K562 (cell line): ENCODE data around the gene SULT1C4. TPM values are rescaled to one million over a fixed set of nuclear protein-coding genes. Genes with fewer than 3 reads are reported as not detected.

Experiments used
- ATAC-seq: fragments of 200-7000 bp; cut with Tn5 transposase; 3 replicates; pipeline ENCODE4 v1.9.1; 2020; ENCODE audit warnings: moderate library complexity
- BruUV-seq: library from RNA; stranded (reverse); fragments of 400-500 nt; replicated peaks from 2 replicates; lab custom pipeline; 2021; lab: Mats Ljungman, UMichigan
- CTCF ChIA-PET: fragments of 300-600 bp; formaldehyde crosslinking; extraction: SDS; loops from one replicate; lab custom pipeline; 2021; ENCODE audit warnings: low intra/inter-chr PET ratio; lab: Yijun Ruan, JAX
- POLR2A ChIA-PET: fragments of 300-600, 350-650 bp; sonication (Branson Sonifier 250); formaldehyde crosslinking; extraction: SDS; loops from one replicate; lab custom pipeline; 2021; ENCODE audit warnings: antibody characterized with exemption, inconsistent platforms; lab: Yijun Ruan, JAX
- DNase-seq, 4 experiments: peaks; one replicate each; pipeline versions ENCODE4 v3.0.0 to v3.0.0-alpha.2; 2011 to 2018; ENCODE audit warnings: low spot score in 3 of 4, mixed read lengths in 3 of 4; ENCODE audit errors: extremely low read depth in 1 of 4
- FAIRE-seq: peaks from 2 replicates; lab custom pipeline; 2011; peaks lifted over from hg19 to GRCh38; lab: Jason Lieb, UNC
- H2AFZ ChIP-seq: 2 replicates; pipeline ENCODE4 v1.6.0; 2011; ENCODE audit warnings: low read depth, low read length, control low read depth, inconsistent platforms
- H3K27ac ChIP-seq: fragments of 200-600 bp; 3 replicates; pipeline ENCODE4 v1.8.0; 2011; ENCODE audit warnings: low read depth, mild to moderate bottlenecking, control low read depth, inconsistent platforms, low read length, moderate library complexity, mixed read lengths; ENCODE audit errors: extremely low read depth
- H3K27me3 ChIP-seq, 2 experiments: fragments of 300-600 bp in 1 of 2; 2 replicates in 1 of 2; 3 replicates in 1 of 2; pipeline versions ENCODE4 v1.6.0 to v1.8.0; 2011; ENCODE audit warnings: inconsistent platforms in 2 of 2, low read length in 2 of 2, mild to moderate bottlenecking in 1 of 2, mixed read lengths in 1 of 2, moderate library complexity in 1 of 2; ENCODE audit not compliant: control insufficient read depth in 2 of 2, insufficient read depth in 2 of 2
- H3K36me3 ChIP-seq: fragments of 300-600 bp; 3 replicates; pipeline ENCODE4 v1.8.0; 2011; ENCODE audit warnings: mild to moderate bottlenecking, low read length, inconsistent platforms; ENCODE audit not compliant: control insufficient read depth, insufficient read depth
- H3K4me1 ChIP-seq, 2 experiments: fragments of 200-600 bp in 1 of 2; replicated peaks in 1 of 2; 2 replicates in 1 of 2; 3 replicates in 1 of 2; pipeline versions ENCODE4 v1.5.1 to v1.8.0; 2011; ENCODE audit warnings: inconsistent platforms in 2 of 2, low read length in 2 of 2, mild to moderate bottlenecking in 1 of 2, mixed read lengths in 1 of 2, moderate library complexity in 1 of 2; ENCODE audit not compliant: control insufficient read depth in 2 of 2, insufficient read depth in 2 of 2
- H3K4me2 ChIP-seq: 2 replicates; pipeline ENCODE4 v1.6.1; 2011; ENCODE audit warnings: low read length, control low read depth, inconsistent platforms, mixed read lengths; ENCODE audit not compliant: insufficient read depth
- H3K4me3 ChIP-seq: fragments of 200-600 bp; sonication (generic), shearing (Covaris generic); 2 replicates; pipeline ENCODE4 v1.5.1; 2016; ENCODE audit warnings: control low read depth, inconsistent platforms
- H3K79me2 ChIP-seq: fragments of 200-600 bp; 3 replicates; pipeline ENCODE4 v1.8.0; 2011; ENCODE audit warnings: low read length, inconsistent platforms; ENCODE audit not compliant: control insufficient read depth, insufficient read depth
- H3K9ac ChIP-seq, 2 experiments: 2 replicates each; pipeline versions ENCODE4 v1.6.0 to v1.6.1; 2011; ENCODE audit warnings: low read depth in 2 of 2, low read length in 2 of 2, control low read depth in 1 of 2, inconsistent platforms in 1 of 2, mild to moderate bottlenecking in 1 of 2, mixed read lengths in 1 of 2; ENCODE audit not compliant: insufficient read depth in 1 of 2
- H3K9me1 ChIP-seq: one replicate; pipeline ENCODE4 v1.6.0; 2011; ENCODE audit warnings: inconsistent platforms, mild to moderate bottlenecking, low read length, moderate library complexity; ENCODE audit not compliant: control insufficient read depth, insufficient read depth
- H3K9me3 ChIP-seq: replicated peaks from 2 replicates; pipeline ENCODE4 v1.5.1; 2011; ENCODE audit warnings: low read depth, low read length, inconsistent platforms; ENCODE audit not compliant: control insufficient read depth, insufficient read depth
- H4K20me1 ChIP-seq: replicated peaks from 2 replicates; pipeline ENCODE4 v1.6.1; 2011; ENCODE audit warnings: low read length, inconsistent platforms, mixed read lengths; ENCODE audit not compliant: control insufficient read depth, insufficient read depth
- CC2D1A ChIP-seq: fragments of 450-650 bp; IDR thresholded peaks from 2 replicates; pipeline ENCODE4 v1.6.1; 2017; ENCODE audit warnings: mild to moderate bottlenecking
- HDAC6 ChIP-seq: IDR thresholded peaks from 2 replicates; pipeline ENCODE4 v1.6.1; 2012; ENCODE audit warnings: low read depth, mild to moderate bottlenecking, control low read depth, inconsistent platforms, low read length, moderate library complexity
- RAD21 ChIP-seq, 2 experiments: fragments of 250-450 bp in 1 of 2; fragments of 450-650 bp in 1 of 2; sonication (Bioruptor Pico) in 1 of 2; formaldehyde crosslinking in 1 of 2; IDR thresholded peaks in 1 of 2; conservative IDR thresholded peaks in 1 of 2; 2 replicates each; pipeline versions ENCODE4 v1.4.0 to v1.8.0; 2020 to 2022; ENCODE audit warnings: mild to moderate bottlenecking in 2 of 2, moderate library complexity in 1 of 2
- SIRT6 ChIP-seq: IDR thresholded peaks from one replicate; pipeline ENCODE4 v1.6.1; 2012; ENCODE audit warnings: low read depth, mild to moderate bottlenecking, control low read depth, inconsistent platforms, low read length, moderate library complexity
- SMC3 ChIP-seq: conservative IDR thresholded peaks from 2 replicates; pipeline ENCODE4 v1.6.1; 2011; ENCODE audit warnings: low read depth, low read length, improper control_type of control experiment; ENCODE audit not compliant: insufficient read depth
- ZNF766 ChIP-seq: fragments of 200-800 bp; sonication (Bioruptor generic); conservative IDR thresholded peaks from 2 replicates; pipeline ENCODE4 v1.6.1; 2016; ENCODE audit warnings: missing genetic modification characterization, missing compliant biosample characterization
- WGBS: fragments of 100-300 bp; shearing (Covaris generic); methylation state at CpG from one replicate; pipeline ENCODE4 v1.1.6; 2016; ENCODE audit warnings: low coverage, mixed read lengths; ENCODE audit not compliant: insufficient coverage; ENCODE audit errors: missing lambda C conversion rate; 5-methylcytosine and 5-hydroxymethylcytosine counted together
- in situ Hi-C: fragments of 300-500 bp; cut with MboI; formaldehyde crosslinking; loops from 4 replicates; pipeline ENCODE4 v1.15.0; 2018; ENCODE audit warnings: inconsistent platforms, mixed read lengths
- intact Hi-C: fragments of 100-400 bp; cut with micrococcal nuclease; formaldehyde crosslinking; loops from 2 replicates; pipeline ENCODE4 v1.14.2; 2022
- polyA plus RNA-seq, 8 experiments: library from polyadenylated mRNA; depleted of rRNA in 4 of 8; stranded (reverse) in 5 of 8; unstranded in 3 of 8; fragments of >200 nt; fragmentation: Nextera tagmentation in 2 of 8; fragmentation: Illumina TruSeq in 1 of 8; extraction: Ambion mirVana in 2 of 8; extraction: Trizol in 1 of 8; gene quantifications; 2 replicates each; pipeline versions ENCODE4 v1.2.1 to v1.2.3, GENCODE V29; 2011 to 2014; ENCODE audit warnings: inconsistent platforms in 1 of 8, missing spikeins in 1 of 8
- total RNA-seq, 7 experiments: library from RNA; depleted of rRNA in 6 of 7; stranded (reverse); fragments of >200 nt in 6 of 7; fragmentation: Illumina TruSeq in 2 of 7; extraction: Trizol in 2 of 7; gene quantifications; 2 replicates each; pipeline versions ENCODE4 v1.2.1 to v1.2.3, GENCODE V29; 2011 to 2021; ENCODE audit warnings: low replicate concordance in 1 of 7
- TF ChIP-seq, protein P1 (sequence below), 2 experiments: fragments of 450-650 bp; formaldehyde crosslinking in 1 of 2; IDR thresholded peaks; 2 replicates each; pipeline versions ENCODE4 v1.4.0 to v1.6.1; 2014 to 2020; ENCODE audit warnings: mild to moderate bottlenecking in 2 of 2, borderline replicate concordance in 1 of 2, low read depth in 1 of 2
- TF ChIP-seq, protein P2 (sequence below), 3 experiments: IDR thresholded peaks in 2 of 3; conservative IDR thresholded peaks in 1 of 3; 2 replicates each; pipeline ENCODE4 v1.5.1; 2011 to 2012; ENCODE audit warnings: low read length in 3 of 3, mild to moderate bottlenecking in 3 of 3, control low read depth in 2 of 3, improper control_type of control experiment in 1 of 3, inconsistent platforms in 1 of 3, low read depth in 1 of 3, mixed read lengths in 1 of 3, moderate library complexity in 1 of 3; ENCODE audit not compliant: insufficient read depth in 2 of 3
- TF ChIP-seq, protein P3 (sequence below): IDR thresholded peaks from 2 replicates; pipeline ENCODE4 v1.6.1; 2016; ENCODE audit warnings: missing genetic modification characterization, missing compliant biosample characterization

SULT1C4 gene
- total and polyA plus RNA-seq, 9 of the 15 experiments (the other 6 are each of a cell fraction or from before 2014, with no cell fraction given): 0.04 to 0.14 (median 0.09) TPM; not detected in 5

DNA sequence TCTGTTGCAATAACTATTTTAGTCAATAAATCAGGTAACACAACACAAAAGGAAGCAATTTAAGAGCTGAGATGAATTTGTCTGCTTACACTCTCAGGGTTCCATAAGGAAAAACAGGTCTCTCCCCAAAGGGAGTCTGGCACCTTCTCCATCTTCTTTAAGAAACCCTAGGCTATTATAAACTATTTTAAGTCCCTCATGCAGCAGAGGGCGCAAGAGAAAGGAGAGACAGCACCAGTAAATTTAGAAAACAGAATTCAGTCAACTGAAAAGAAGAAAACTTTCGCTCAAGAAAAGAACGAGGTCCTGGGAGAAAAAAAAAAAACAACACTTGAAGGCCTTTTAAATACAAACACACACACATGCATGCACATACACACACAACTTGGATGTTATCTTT lies 19.1 kb downstream of the SULT1C4 start:
- POLR2A ChIA-PET: interaction anchor here (1.2 kb wide), 1 partner anchor 11 kb away, joined by 3 read pairs; no protein-coding TSS in a partner anchor
- FAIRE-seq (peak; percentile 70), DNase-seq (peak in 1 of 4 experiments; percentile 58), ATAC-seq (peak; percentile 61)
- BruUV-seq: no TSS peak
- Histone ChIP-seq H3K79me2 (no peaks in the 10 kb centered on the region), H3K9me1 (no peaks in the 10 kb centered on the region), H3K4me2 (no peak overlapping the region), H3K36me3 (no peaks in the 10 kb centered on the region), H3K9ac (no peak overlapping the region), H3K9me3 (no peaks in the 10 kb centered on the region; the same call in 1 of the 2 replicates), H3K4me3 (no peak overlapping the region), H4K20me1 (no peaks in the 10 kb centered on the region), H3K27me3 (no peaks in the 10 kb centered on the region), H3K4me1 (peaks cover 0 to 9% of the 10 kb centered on the region in 2 experiments; a peak in 3 of 5 replicates), H3K27ac (no peak overlapping the region), H2AFZ (peak overlapping the region; percentile 40; the same call in 1 of the 2 replicates)
- CTCF ChIA-PET: no interaction called here
- intact Hi-C loops: loop anchor here (1.0 kb wide), 1 partner anchor 187 kb away; no protein-coding TSS in a partner anchor
- in situ Hi-C loops: no loop called here
- 14% methylated on average over 1 of the region's 3 CpGs for WGBS
- 0 out of 2 replicates have a peak, but pooled peaks have one; percentile 23 for TF ChIP-seq ZNF766 (CRISPR knock-in tag)
- TF ChIP-seq, protein P1, sequence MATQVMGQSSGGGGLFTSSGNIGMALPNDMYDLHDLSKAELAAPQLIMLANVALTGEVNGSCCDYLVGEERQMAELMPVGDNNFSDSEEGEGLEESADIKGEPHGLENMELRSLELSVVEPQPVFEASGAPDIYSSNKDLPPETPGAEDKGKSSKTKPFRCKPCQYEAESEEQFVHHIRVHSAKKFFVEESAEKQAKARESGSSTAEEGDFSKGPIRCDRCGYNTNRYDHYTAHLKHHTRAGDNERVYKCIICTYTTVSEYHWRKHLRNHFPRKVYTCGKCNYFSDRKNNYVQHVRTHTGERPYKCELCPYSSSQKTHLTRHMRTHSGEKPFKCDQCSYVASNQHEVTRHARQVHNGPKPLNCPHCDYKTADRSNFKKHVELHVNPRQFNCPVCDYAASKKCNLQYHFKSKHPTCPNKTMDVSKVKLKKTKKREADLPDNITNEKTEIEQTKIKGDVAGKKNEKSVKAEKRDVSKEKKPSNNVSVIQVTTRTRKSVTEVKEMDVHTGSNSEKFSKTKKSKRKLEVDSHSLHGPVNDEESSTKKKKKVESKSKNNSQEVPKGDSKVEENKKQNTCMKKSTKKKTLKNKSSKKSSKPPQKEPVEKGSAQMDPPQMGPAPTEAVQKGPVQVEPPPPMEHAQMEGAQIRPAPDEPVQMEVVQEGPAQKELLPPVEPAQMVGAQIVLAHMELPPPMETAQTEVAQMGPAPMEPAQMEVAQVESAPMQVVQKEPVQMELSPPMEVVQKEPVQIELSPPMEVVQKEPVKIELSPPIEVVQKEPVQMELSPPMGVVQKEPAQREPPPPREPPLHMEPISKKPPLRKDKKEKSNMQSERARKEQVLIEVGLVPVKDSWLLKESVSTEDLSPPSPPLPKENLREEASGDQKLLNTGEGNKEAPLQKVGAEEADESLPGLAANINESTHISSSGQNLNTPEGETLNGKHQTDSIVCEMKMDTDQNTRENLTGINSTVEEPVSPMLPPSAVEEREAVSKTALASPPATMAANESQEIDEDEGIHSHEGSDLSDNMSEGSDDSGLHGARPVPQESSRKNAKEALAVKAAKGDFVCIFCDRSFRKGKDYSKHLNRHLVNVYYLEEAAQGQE (IDR thresholded peaks at IDR 0.05; ENCODE audit: borderline replicate concordance): peak; percentile 42; the same call in 1 of the 2 replicates
- TF ChIP-seq, protein P1 (CRISPR knock-in tag; IDR thresholded peaks at IDR 0.05; ENCODE audit: low read depth): no peak
- peak; percentile 19; the same call in 1 of the 2 replicates for TF ChIP-seq CC2D1A
- TF ChIP-seq, protein P2, sequence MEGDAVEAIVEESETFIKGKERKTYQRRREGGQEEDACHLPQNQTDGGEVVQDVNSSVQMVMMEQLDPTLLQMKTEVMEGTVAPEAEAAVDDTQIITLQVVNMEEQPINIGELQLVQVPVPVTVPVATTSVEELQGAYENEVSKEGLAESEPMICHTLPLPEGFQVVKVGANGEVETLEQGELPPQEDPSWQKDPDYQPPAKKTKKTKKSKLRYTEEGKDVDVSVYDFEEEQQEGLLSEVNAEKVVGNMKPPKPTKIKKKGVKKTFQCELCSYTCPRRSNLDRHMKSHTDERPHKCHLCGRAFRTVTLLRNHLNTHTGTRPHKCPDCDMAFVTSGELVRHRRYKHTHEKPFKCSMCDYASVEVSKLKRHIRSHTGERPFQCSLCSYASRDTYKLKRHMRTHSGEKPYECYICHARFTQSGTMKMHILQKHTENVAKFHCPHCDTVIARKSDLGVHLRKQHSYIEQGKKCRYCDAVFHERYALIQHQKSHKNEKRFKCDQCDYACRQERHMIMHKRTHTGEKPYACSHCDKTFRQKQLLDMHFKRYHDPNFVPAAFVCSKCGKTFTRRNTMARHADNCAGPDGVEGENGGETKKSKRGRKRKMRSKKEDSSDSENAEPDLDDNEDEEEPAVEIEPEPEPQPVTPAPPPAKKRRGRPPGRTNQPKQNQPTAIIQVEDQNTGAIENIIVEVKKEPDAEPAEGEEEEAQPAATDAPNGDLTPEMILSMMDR (IDR thresholded peaks at IDR 0.05 in 2 of 3, conservative IDR thresholded peaks at IDR 0.05 in 1 of 3; ENCODE audit: insufficient read depth in 2 of 3, low read depth in 1 of 3, low read length in 3 of 3): peak; percentile 25 to 54 (median 26); a peak in 3 of 6 replicates
- no peak for TF ChIP-seq HDAC6
- no peak for TF ChIP-seq SIRT6
- TF ChIP-seq SMC3: 0 out of 2 replicates have a peak, but pooled peaks have one; percentile 12
- TF ChIP-seq, protein P3, sequence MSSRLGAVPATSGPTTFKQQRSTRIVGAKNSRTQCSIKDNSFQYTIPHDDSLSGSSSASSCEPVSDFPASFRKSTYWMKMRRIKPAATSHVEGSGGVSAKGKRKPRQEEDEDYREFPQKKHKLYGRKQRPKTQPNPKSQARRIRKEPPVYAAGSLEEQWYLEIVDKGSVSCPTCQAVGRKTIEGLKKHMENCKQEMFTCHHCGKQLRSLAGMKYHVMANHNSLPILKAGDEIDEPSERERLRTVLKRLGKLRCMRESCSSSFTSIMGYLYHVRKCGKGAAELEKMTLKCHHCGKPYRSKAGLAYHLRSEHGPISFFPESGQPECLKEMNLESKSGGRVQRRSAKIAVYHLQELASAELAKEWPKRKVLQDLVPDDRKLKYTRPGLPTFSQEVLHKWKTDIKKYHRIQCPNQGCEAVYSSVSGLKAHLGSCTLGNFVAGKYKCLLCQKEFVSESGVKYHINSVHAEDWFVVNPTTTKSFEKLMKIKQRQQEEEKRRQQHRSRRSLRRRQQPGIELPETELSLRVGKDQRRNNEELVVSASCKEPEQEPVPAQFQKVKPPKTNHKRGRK: no peak
- peak in 1 of 2 experiments; percentile 46; a peak in 2 of 4 replicates for TF ChIP-seq RAD21 (CRISPR knock-in tag; conservative IDR thresholded peaks at IDR 0.05 in 1 of 2, IDR thresholded peaks at IDR 0.05 in 1 of 2)
